WTC11 (cell line): Measurements from ENCODE around the gene ADK.

Experiments used
- CREB1 ChIP-seq: sonication (generic); formaldehyde crosslinking; IDR thresholded peaks from 2 replicates; pipeline ENCODE4 v1.8.0; 2023; ENCODE audit warnings: mild to moderate bottlenecking, missing genetic modification reagents
- CREM ChIP-seq: sonication (generic); formaldehyde crosslinking; IDR thresholded peaks from 2 replicates; pipeline ENCODE4 v1.8.1; 2022; ENCODE audit warnings: mild to moderate bottlenecking, missing genetic modification reagents, moderate library complexity
- NFATC4 ChIP-seq: fragments of 250-450 bp; sonication (Bioruptor Pico); IDR thresholded peaks from 2 replicates; pipeline ENCODE4 v1.9.0; 2021; ENCODE audit warnings: mild to moderate bottlenecking
- NR1H2 ChIP-seq: sonication (generic); formaldehyde crosslinking; IDR thresholded peaks from 2 replicates; pipeline ENCODE4 v1.9.0; 2021; ENCODE audit warnings: mild to moderate bottlenecking, moderate library complexity, missing genetic modification reagents
- SMAD3 ChIP-seq: sonication (generic); formaldehyde crosslinking; IDR thresholded peaks from 2 replicates; pipeline ENCODE4 v1.8.0; 2022; ENCODE audit warnings: missing genetic modification reagents, mild to moderate bottlenecking, borderline replicate concordance
- SP1 ChIP-seq: sonication (generic); formaldehyde crosslinking; conservative IDR thresholded peaks from 2 replicates; pipeline ENCODE4 v1.8.1; 2022; ENCODE audit warnings: missing genetic modification reagents
- TF ChIP-seq, protein P1 (sequence below): fragments of 200-600 bp; IDR thresholded peaks from 2 replicates; pipeline ENCODE4 v1.8.0; 2022; ENCODE audit warnings: antibody characterized with exemption
- TF ChIP-seq, protein P2 (sequence below): fragments of 250-450 bp; sonication (Bioruptor Pico); IDR thresholded peaks from 2 replicates; pipeline ENCODE4 v1.9.0; 2021; ENCODE audit warnings: mild to moderate bottlenecking, borderline replicate concordance
- TF ChIP-seq, protein P3 (sequence below): sonication (generic); formaldehyde crosslinking; IDR thresholded peaks from 2 replicates; pipeline ENCODE4 v1.8.1; 2023; ENCODE audit warnings: mild to moderate bottlenecking, moderate library complexity, missing genetic modification reagents
- TF ChIP-seq, protein P4 (sequence below): sonication (generic); formaldehyde crosslinking; IDR thresholded peaks from 2 replicates; pipeline ENCODE4 v1.8.1; 2023; ENCODE audit warnings: mild to moderate bottlenecking, missing genetic modification reagents, moderate library complexity
- TF ChIP-seq, protein P5 (sequence below): sonication (generic); formaldehyde crosslinking; IDR thresholded peaks from 2 replicates; pipeline ENCODE4 v1.8.0; 2022; ENCODE audit warnings: mild to moderate bottlenecking, missing genetic modification reagents
- TF ChIP-seq, protein P6 (sequence below): sonication (generic); formaldehyde crosslinking; IDR thresholded peaks from 2 replicates; pipeline ENCODE4 v1.8.0; 2022; ENCODE audit warnings: mild to moderate bottlenecking, missing genetic modification reagents

DNA sequence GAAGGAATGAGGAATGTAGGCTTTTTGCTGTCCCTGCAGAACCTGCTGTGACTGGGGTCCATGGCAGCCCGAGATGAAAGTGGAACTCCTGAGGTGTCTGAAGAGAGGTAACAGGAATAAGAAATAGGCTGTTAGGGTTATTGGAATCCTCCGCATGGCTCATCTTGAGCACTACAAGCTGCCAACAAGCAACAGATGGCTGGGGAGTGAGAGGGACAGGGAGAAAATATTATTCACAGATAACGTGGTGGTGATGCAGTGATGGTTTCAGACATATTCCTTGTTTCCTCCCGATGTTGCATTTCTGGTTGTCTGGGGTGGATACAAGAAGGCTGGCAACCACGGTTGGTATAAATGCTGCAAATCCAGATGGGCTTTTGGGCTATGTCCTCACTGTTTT, 46.5 kb upstream of the ADK start:
- TF ChIP-seq, protein P1, sequence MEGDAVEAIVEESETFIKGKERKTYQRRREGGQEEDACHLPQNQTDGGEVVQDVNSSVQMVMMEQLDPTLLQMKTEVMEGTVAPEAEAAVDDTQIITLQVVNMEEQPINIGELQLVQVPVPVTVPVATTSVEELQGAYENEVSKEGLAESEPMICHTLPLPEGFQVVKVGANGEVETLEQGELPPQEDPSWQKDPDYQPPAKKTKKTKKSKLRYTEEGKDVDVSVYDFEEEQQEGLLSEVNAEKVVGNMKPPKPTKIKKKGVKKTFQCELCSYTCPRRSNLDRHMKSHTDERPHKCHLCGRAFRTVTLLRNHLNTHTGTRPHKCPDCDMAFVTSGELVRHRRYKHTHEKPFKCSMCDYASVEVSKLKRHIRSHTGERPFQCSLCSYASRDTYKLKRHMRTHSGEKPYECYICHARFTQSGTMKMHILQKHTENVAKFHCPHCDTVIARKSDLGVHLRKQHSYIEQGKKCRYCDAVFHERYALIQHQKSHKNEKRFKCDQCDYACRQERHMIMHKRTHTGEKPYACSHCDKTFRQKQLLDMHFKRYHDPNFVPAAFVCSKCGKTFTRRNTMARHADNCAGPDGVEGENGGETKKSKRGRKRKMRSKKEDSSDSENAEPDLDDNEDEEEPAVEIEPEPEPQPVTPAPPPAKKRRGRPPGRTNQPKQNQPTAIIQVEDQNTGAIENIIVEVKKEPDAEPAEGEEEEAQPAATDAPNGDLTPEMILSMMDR: no peak
- TF ChIP-seq, protein P2, sequence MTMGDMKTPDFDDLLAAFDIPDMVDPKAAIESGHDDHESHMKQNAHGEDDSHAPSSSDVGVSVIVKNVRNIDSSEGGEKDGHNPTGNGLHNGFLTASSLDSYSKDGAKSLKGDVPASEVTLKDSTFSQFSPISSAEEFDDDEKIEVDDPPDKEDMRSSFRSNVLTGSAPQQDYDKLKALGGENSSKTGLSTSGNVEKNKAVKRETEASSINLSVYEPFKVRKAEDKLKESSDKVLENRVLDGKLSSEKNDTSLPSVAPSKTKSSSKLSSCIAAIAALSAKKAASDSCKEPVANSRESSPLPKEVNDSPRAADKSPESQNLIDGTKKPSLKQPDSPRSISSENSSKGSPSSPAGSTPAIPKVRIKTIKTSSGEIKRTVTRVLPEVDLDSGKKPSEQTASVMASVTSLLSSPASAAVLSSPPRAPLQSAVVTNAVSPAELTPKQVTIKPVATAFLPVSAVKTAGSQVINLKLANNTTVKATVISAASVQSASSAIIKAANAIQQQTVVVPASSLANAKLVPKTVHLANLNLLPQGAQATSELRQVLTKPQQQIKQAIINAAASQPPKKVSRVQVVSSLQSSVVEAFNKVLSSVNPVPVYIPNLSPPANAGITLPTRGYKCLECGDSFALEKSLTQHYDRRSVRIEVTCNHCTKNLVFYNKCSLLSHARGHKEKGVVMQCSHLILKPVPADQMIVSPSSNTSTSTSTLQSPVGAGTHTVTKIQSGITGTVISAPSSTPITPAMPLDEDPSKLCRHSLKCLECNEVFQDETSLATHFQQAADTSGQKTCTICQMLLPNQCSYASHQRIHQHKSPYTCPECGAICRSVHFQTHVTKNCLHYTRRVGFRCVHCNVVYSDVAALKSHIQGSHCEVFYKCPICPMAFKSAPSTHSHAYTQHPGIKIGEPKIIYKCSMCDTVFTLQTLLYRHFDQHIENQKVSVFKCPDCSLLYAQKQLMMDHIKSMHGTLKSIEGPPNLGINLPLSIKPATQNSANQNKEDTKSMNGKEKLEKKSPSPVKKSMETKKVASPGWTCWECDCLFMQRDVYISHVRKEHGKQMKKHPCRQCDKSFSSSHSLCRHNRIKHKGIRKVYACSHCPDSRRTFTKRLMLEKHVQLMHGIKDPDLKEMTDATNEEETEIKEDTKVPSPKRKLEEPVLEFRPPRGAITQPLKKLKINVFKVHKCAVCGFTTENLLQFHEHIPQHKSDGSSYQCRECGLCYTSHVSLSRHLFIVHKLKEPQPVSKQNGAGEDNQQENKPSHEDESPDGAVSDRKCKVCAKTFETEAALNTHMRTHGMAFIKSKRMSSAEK (CRISPR knock-in tag): no peak
- TF ChIP-seq CREM (CRISPR knock-in tag) (no peak), NR1H2 (CRISPR knock-in tag) (no peak), SP1 (CRISPR knock-in tag) (no peak), NFATC4 (CRISPR knock-in tag) (no peak), SMAD3 (CRISPR knock-in tag) (no peak), CREB1 (CRISPR knock-in tag) (no peak)
- TF ChIP-seq, protein P3, sequence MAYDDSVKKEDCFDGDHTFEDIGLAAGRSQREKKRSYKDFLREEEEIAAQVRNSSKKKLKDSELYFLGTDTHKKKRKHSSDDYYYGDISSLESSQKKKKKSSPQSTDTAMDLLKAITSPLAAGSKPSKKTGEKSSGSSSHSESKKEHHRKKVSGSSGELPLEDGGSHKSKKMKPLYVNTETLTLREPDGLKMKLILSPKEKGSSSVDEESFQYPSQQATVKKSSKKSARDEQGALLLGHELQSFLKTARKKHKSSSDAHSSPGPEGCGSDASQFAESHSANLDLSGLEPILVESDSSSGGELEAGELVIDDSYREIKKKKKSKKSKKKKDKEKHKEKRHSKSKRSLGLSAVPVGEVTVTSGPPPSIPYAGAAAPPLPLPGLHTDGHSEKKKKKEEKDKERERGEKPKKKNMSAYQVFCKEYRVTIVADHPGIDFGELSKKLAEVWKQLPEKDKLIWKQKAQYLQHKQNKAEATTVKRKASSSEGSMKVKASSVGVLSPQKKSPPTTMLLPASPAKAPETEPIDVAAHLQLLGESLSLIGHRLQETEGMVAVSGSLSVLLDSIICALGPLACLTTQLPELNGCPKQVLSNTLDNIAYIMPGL (CRISPR knock-in tag): no peak
- TF ChIP-seq, protein P4, sequence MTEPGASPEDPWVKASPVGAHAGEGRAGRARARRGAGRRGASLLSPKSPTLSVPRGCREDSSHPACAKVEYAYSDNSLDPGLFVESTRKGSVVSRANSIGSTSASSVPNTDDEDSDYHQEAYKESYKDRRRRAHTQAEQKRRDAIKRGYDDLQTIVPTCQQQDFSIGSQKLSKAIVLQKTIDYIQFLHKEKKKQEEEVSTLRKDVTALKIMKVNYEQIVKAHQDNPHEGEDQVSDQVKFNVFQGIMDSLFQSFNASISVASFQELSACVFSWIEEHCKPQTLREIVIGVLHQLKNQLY (CRISPR knock-in tag): no peak
- TF ChIP-seq, protein P5, sequence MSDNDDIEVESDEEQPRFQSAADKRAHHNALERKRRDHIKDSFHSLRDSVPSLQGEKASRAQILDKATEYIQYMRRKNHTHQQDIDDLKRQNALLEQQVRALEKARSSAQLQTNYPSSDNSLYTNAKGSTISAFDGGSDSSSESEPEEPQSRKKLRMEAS (CRISPR knock-in tag): no peak
- TF ChIP-seq, protein P6, sequence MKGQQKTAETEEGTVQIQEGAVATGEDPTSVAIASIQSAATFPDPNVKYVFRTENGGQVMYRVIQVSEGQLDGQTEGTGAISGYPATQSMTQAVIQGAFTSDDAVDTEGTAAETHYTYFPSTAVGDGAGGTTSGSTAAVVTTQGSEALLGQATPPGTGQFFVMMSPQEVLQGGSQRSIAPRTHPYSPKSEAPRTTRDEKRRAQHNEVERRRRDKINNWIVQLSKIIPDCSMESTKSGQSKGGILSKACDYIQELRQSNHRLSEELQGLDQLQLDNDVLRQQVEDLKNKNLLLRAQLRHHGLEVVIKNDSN (CRISPR knock-in tag): no peak
